Measurements from ENCODE around the gene PRKCQ. TPM values are rescaled to one million over a fixed set of nuclear protein-coding genes. Genes with fewer than 3 reads are reported as not detected.
"Not testable (repeated sequence)": the region's sequence is repeated elsewhere in the genome, so short reads cannot be mapped to it uniquely, and the experiment has no call there.

The PRKCQ gene
- polyA plus RNA-seq, 3 donors: 13.8 to 16.8 (median 14.4) TPM

GRCh38 chr10:6474871-6475270 is 105.2 kb downstream of the PRKCQ start:
- no peak for DNase-seq (ENCODE audit: extremely low read depth in 1 of 11, low read depth in 9 of 11, low spot score in 4 of 11)

- no peak for DNase-seq (ENCODE audit: extremely low read depth in 1 of 11, low read depth in 9 of 11, low spot score in 4 of 11)
Measured at GRCh38 chr10:6473901-6474370, 106.1 kb downstream of the PRKCQ start.

- DNase-seq (ENCODE audit: extremely low read depth in 1 of 11, low read depth in 9 of 11, low spot score in 4 of 11): no peak
Measured at GRCh38 chr10:6473430-6473829, 106.6 kb downstream of the PRKCQ start.

GRCh38 chr10:6472710-6473005 is 107.4 kb downstream of the PRKCQ start:
- DNase-seq (ENCODE audit: extremely low read depth in 1 of 11, low read depth in 9 of 11, low spot score in 4 of 11): not testable (repeated sequence)

GRCh38 chr10:6470894-6471618 is 109.0 kb downstream of the PRKCQ start:
- DNase-seq (ENCODE audit: extremely low read depth in 1 of 11, low read depth in 9 of 11, low spot score in 4 of 11): no peak

- DNase-seq (ENCODE audit: extremely low read depth in 1 of 11, low read depth in 9 of 11, low spot score in 4 of 11): no peak
Measured at GRCh38 chr10:6469661-6470060, 110.4 kb downstream of the PRKCQ start.

GRCh38 chr10:6465854-6466601 is 114.0 kb downstream of the PRKCQ start:
- DNase-seq (ENCODE audit: extremely low read depth in 1 of 11, low read depth in 9 of 11, low spot score in 4 of 11): peak in 1 of 11 donors; percentile 32

GRCh38 chr10:6465437-6465836 is 114.6 kb downstream of the PRKCQ start:
- peak in 1 of 11 donors; percentile 17 for DNase-seq (ENCODE audit: extremely low read depth in 1 of 11, low read depth in 9 of 11, low spot score in 4 of 11)

GRCh38 chr10:6464862-6465430 is 115.1 kb downstream of the PRKCQ start:
- DNase-seq (ENCODE audit: extremely low read depth in 1 of 11, low read depth in 9 of 11, low spot score in 4 of 11): peak in 1 of 11 donors; percentile 21

GRCh38 chr10:6463366-6463765 is 116.7 kb downstream of the PRKCQ start:
- DNase-seq (ENCODE audit: extremely low read depth in 1 of 11, low read depth in 9 of 11, low spot score in 4 of 11): no peak

GRCh38 chr10:6461961-6462360 is 118.1 kb downstream of the PRKCQ start:
- no peak for DNase-seq (ENCODE audit: extremely low read depth in 1 of 11, low read depth in 9 of 11, low spot score in 4 of 11)

GRCh38 chr10:6460861-6461409 is 119.1 kb downstream of the PRKCQ start:
- DNase-seq (ENCODE audit: extremely low read depth in 1 of 11, low read depth in 9 of 11, low spot score in 4 of 11): no peak

- no peak for DNase-seq (ENCODE audit: extremely low read depth in 1 of 11, low read depth in 9 of 11, low spot score in 4 of 11)
Measured at GRCh38 chr10:6458814-6459213, 121.3 kb downstream of the PRKCQ start.

GRCh38 chr10:6457376-6457775 is 122.7 kb downstream of the PRKCQ start:
- no peak for DNase-seq (ENCODE audit: extremely low read depth in 1 of 11, low read depth in 9 of 11, low spot score in 4 of 11)

- no peak for DNase-seq (ENCODE audit: extremely low read depth in 1 of 11, low read depth in 9 of 11, low spot score in 4 of 11)
Measured at GRCh38 chr10:6456067-6456466, 124.0 kb downstream of the PRKCQ start.

- no peak for DNase-seq (ENCODE audit: extremely low read depth in 1 of 11, low read depth in 9 of 11, low spot score in 4 of 11)
Measured at GRCh38 chr10:6455592-6455991, 124.5 kb downstream of the PRKCQ start.

GRCh38 chr10:6446711-6447110 is 133.4 kb downstream of the PRKCQ start:
- no peak for DNase-seq (ENCODE audit: extremely low read depth in 1 of 11, low read depth in 9 of 11, low spot score in 4 of 11)

- peak in 3 of 11 donors; percentile 35 to 50 (median 37) for DNase-seq (ENCODE audit: extremely low read depth in 1 of 11, low read depth in 9 of 11, low spot score in 4 of 11)
Measured at GRCh38 chr10:6445671-6446316, 134.3 kb downstream of the PRKCQ start.

- not testable (repeated sequence) for DNase-seq (ENCODE audit: extremely low read depth in 1 of 11, low read depth in 9 of 11, low spot score in 4 of 11)
Measured at GRCh38 chr10:6439875-6440274, 140.2 kb downstream of the PRKCQ start.

Data from renal cortex interstitium (tissue), 11 donors.